ENCODE data around the gene CAMLG.
A peak's percentile ranks its signal among the peaks of the same experiment; 100 is the strongest.

The CAMLG gene

DNA sequence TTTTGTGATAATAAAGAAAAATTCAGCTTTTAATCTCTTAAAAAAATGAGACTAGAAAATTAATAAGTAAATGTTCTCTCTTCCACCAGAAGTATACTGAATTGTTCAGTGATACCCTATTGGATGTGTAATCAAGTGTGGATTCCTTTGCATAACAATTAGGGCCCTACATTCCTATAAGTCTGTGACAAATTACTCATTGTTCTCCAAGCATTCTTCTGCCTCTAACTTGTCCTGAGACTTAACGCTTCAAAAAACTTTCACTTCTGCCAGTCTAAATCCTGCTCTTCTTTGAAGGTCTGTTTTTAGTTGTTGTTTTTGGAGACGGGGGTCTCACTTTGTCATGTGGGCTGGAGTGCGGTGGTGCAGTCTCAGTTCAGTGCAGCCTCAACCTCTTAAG, 11.1 kb downstream of the CAMLG start:
- Histone ChIP-seq H3K9me3 (ENCODE audit: control insufficient read depth, insufficient read depth, low read depth, low read length) (no peaks in the 10 kb centered on the region), H3K27ac (ENCODE audit: extremely low read depth, low read depth, low read length) (no peak overlapping the region), H3K36me3 (ENCODE audit: control insufficient read depth in 2 of 2, insufficient read depth in 1 of 2, low read length in 2 of 2) (peaks cover 22 to 33% of the 10 kb centered on the region in 2 experiments), H3K4me1 (ENCODE audit: control insufficient read depth, insufficient read depth, low read length) (no peaks in the 10 kb centered on the region), H3K4me3 (ENCODE audit: low read depth, low read length) (no peak overlapping the region)
- CTCF ChIA-PET: interaction anchor here (1.0 kb wide), 1 partner anchor 17 kb away, joined by 3 read pairs; no protein-coding TSS in a partner anchor
- no peak for TF ChIP-seq WT1 (tag by site-specific recombination; IDR thresholded peaks at IDR 0.05)
- TF ChIP-seq ZNF335 (tag by site-specific recombination; conservative IDR thresholded peaks at IDR 0.05): no peak
- no peak for TF ChIP-seq SP2 (tag by site-specific recombination; IDR thresholded peaks at IDR 0.05)
- TF ChIP-seq, protein P1, sequence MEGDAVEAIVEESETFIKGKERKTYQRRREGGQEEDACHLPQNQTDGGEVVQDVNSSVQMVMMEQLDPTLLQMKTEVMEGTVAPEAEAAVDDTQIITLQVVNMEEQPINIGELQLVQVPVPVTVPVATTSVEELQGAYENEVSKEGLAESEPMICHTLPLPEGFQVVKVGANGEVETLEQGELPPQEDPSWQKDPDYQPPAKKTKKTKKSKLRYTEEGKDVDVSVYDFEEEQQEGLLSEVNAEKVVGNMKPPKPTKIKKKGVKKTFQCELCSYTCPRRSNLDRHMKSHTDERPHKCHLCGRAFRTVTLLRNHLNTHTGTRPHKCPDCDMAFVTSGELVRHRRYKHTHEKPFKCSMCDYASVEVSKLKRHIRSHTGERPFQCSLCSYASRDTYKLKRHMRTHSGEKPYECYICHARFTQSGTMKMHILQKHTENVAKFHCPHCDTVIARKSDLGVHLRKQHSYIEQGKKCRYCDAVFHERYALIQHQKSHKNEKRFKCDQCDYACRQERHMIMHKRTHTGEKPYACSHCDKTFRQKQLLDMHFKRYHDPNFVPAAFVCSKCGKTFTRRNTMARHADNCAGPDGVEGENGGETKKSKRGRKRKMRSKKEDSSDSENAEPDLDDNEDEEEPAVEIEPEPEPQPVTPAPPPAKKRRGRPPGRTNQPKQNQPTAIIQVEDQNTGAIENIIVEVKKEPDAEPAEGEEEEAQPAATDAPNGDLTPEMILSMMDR (tag by site-specific recombination; IDR thresholded peaks at IDR 0.05): no peak
- TF ChIP-seq MYNN (tag by site-specific recombination; IDR thresholded peaks at IDR 0.05; ENCODE audit: borderline replicate concordance): no peak
- TF ChIP-seq ZBTB17 (tag by site-specific recombination; IDR thresholded peaks at IDR 0.05): no peak
- no peak for TF ChIP-seq ZNF341 (tag by site-specific recombination; IDR thresholded peaks at IDR 0.05; ENCODE audit: low read depth)
- TF ChIP-seq, protein P2, sequence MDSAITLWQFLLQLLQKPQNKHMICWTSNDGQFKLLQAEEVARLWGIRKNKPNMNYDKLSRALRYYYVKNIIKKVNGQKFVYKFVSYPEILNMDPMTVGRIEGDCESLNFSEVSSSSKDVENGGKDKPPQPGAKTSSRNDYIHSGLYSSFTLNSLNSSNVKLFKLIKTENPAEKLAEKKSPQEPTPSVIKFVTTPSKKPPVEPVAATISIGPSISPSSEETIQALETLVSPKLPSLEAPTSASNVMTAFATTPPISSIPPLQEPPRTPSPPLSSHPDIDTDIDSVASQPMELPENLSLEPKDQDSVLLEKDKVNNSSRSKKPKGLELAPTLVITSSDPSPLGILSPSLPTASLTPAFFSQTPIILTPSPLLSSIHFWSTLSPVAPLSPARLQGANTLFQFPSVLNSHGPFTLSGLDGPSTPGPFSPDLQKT (IDR thresholded peaks at IDR 0.05; ENCODE audit: borderline replicate concordance, low read depth, low read length): no peak
- TF ChIP-seq ZNF354C (tag by site-specific recombination; IDR thresholded peaks at IDR 0.05; ENCODE audit: borderline replicate concordance, low read depth): no peak
- TF ChIP-seq, protein P3, sequence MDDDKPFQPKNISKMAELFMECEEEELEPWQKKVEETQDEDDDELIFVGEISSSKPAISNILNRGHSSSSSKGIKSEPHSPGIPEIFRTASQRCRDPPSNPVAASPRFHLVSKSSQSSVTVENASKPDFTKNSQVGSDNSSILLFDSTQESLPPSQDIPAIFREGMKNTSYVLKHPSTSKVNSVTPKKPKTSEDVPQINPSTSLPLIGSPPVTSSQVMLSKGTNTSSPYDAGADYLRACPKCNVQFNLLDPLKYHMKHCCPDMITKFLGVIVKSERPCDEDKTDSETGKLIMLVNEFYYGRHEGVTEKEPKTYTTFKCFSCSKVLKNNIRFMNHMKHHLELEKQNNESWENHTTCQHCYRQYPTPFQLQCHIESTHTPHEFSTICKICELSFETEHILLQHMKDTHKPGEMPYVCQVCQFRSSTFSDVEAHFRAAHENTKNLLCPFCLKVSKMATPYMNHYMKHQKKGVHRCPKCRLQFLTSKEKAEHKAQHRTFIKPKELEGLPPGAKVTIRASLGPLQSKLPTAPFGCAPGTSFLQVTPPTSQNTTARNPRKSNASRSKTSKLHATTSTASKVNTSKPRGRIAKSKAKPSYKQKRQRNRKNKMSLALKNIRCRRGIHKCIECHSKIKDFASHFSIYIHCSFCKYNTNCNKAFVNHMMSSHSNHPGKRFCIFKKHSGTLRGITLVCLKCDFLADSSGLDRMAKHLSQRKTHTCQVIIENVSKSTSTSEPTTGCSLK (tag by site-specific recombination; IDR thresholded peaks at IDR 0.05): no peak
- no peak for TF ChIP-seq ZNF114 (tag by site-specific recombination; IDR thresholded peaks at IDR 0.05)
- POLR2A ChIA-PET: interaction anchor here (0.8 to 1.9 kb wide), 2 partner anchors 11 to 42 kb away, joined by 3 to 4 read pairs; partner anchors contain the start of gene CAMLG

- no peaks in the 10 kb centered on the region for H3K9me3 ChIP-seq (ENCODE audit: control insufficient read depth, insufficient read depth, low read depth, low read length)
- TF ChIP-seq ZNF174 (tag by site-specific recombination; IDR thresholded peaks at IDR 0.05): no peak
- no peak for TF ChIP-seq ZNF140 (tag by site-specific recombination; IDR thresholded peaks at IDR 0.05)
- TF ChIP-seq ZNF548 (tag by site-specific recombination; IDR thresholded peaks at IDR 0.05): no peak
- TF ChIP-seq ZNF843 (tag by site-specific recombination; IDR thresholded peaks at IDR 0.05): no peak
- TF ChIP-seq ZNF335 (tag by site-specific recombination; conservative IDR thresholded peaks at IDR 0.05): 0 out of 2 replicates have a peak, but pooled peaks have one; percentile 96
- no peak for TF ChIP-seq ZNF211 (tag by site-specific recombination; IDR thresholded peaks at IDR 0.05; ENCODE audit: low read depth)
- TF ChIP-seq ZNF629 (tag by site-specific recombination; IDR thresholded peaks at IDR 0.05): no peak
- H3K27ac ChIP-seq (ENCODE audit: extremely low read depth, low read depth, low read length): peak overlapping the region; percentile 48; the same call in 1 of the 2 replicates
- CTCF ChIA-PET: interaction anchor here (0.6 to 2.5 kb wide), 10 partner anchors 12 to 147 kb away, joined by 3 to 15 read pairs (median 5); partner anchors contain the start of genes C5orf24, CAMLG and PCBD2
- H3K4me3 ChIP-seq (ENCODE audit: low read depth, low read length): peak overlapping the region; percentile 31
- peaks cover 5 to 13% of the 10 kb centered on the region in 2 experiments; a peak in 2 of 3 replicates for H3K36me3 ChIP-seq (ENCODE audit: control insufficient read depth in 2 of 2, insufficient read depth in 1 of 2, low read length in 2 of 2)
- 0 out of 2 replicates have a peak, but pooled peaks cover 5% of the 10 kb centered on the region for H3K4me1 ChIP-seq (ENCODE audit: control insufficient read depth, insufficient read depth, low read length)
- POLR2A ChIA-PET: interaction anchor here (0.6 to 4.4 kb wide), 10 partner anchors 11 to 359 kb away, joined by 3 to 25 read pairs (median 5); partner anchors contain the start of genes C5orf24 and CAMLG
Measured at GRCh38 chr5:134758176-134758503, 19.8 kb downstream of the CAMLG start.
